HG03565 (cell line): ENCODE results near the gene TFB1M.
"Not testable (repeated sequence)": the region's sequence is repeated elsewhere in the genome, so short reads cannot be mapped to it uniquely, and the experiment has no call there.

Experiments
- ATAC-seq: cut with Tn5 transposase; IDR thresholded peaks from one replicate; pipeline ENCODE4 v1.9.1; 2021; ENCODE audit warnings: mild to moderate bottlenecking, moderate library complexity; ENCODE audit not compliant: unreplicated experiment

The TFB1M gene

GRCh38 chr6:155306958-155307357 lies 7.3 kb downstream of the TFB1M start:
- no peak for ATAC-seq

GRCh38 chr6:155303361-155303870 lies 10.9 kb downstream of the TFB1M start:
- ATAC-seq, result no peak

- ATAC-seq, result no peak
Measured at GRCh38 chr6:155301867-155302266, 12.4 kb downstream of the TFB1M start.

- no peak for ATAC-seq
Measured at GRCh38 chr6:155297669-155298068, 16.6 kb downstream of the TFB1M start.

- no peak for ATAC-seq
Measured at GRCh38 chr6:155292711-155293110, 21.6 kb downstream of the TFB1M start.

GRCh38 chr6:155291291-155291690 lies 23.0 kb downstream of the TFB1M start:
- ATAC-seq, result no peak

GRCh38 chr6:155290491-155290890 lies 23.8 kb downstream of the TFB1M start:
- ATAC-seq, result no peak

- ATAC-seq, result no peak
Measured at GRCh38 chr6:155287762-155288161, 26.5 kb downstream of the TFB1M start.

GRCh38 chr6:155284775-155285174 lies 29.5 kb downstream of the TFB1M start:
- no peak for ATAC-seq

GRCh38 chr6:155278319-155279049 lies 35.8 kb downstream of the TFB1M start:
- ATAC-seq, result no peak

GRCh38 chr6:155276638-155277037 lies 37.6 kb downstream of the TFB1M start:
- no peak for ATAC-seq

- ATAC-seq, result no peak
Measured at GRCh38 chr6:155275808-155276480, 38.3 kb downstream of the TFB1M start.

- no peak for ATAC-seq
Measured at GRCh38 chr6:155274533-155274932, 39.8 kb downstream of the TFB1M start.

GRCh38 chr6:155274106-155274505 lies 40.2 kb downstream of the TFB1M start:
- ATAC-seq, result no peak

GRCh38 chr6:155273431-155273830 lies 40.9 kb downstream of the TFB1M start:
- no peak for ATAC-seq

- no peak for ATAC-seq
Measured at GRCh38 chr6:155272353-155273232, 41.7 kb downstream of the TFB1M start.

- ATAC-seq, result no peak
Measured at GRCh38 chr6:155271145-155271544, 43.1 kb downstream of the TFB1M start.

- ATAC-seq, result no peak
Measured at GRCh38 chr6:155270561-155271091, 43.7 kb downstream of the TFB1M start.

GRCh38 chr6:155269765-155270164 lies 44.5 kb downstream of the TFB1M start:
- no peak for ATAC-seq

GRCh38 chr6:155268088-155268867 lies 46.0 kb downstream of the TFB1M start:
- not testable (repeated sequence) for ATAC-seq
